HepG2 (cell line): Measurements from ENCODE around the gene ATRNL1. TPM values are rescaled to one million over a fixed set of nuclear protein-coding genes. Genes with fewer than 3 reads are reported as not detected.

Experiments
- ATAC-seq: fragments of 200-7000 bp; cut with Tn5 transposase; 3 replicates; pipeline ENCODE4 v1.9.1; 2020; ENCODE audit warnings: mild to moderate bottlenecking, moderate library complexity
- BruUV-seq: library from RNA; stranded (reverse); fragments of 400-500 nt; replicated peaks from 2 replicates; lab custom pipeline; 2021; lab: Mats Ljungman, UMichigan
- CTCF ChIA-PET: fragments of 300-600 bp; formaldehyde crosslinking; extraction: SDS; loops from one replicate; lab custom pipeline; 2021; ENCODE audit warnings: low total read pairs, inconsistent platforms, low intra/inter-chr PET ratio; lab: Yijun Ruan, JAX
- POLR2A ChIA-PET: fragments of 350-600 bp; sonication (Branson Sonifier 250); formaldehyde crosslinking; loops from one replicate; lab custom pipeline; 2020; ENCODE audit warnings: antibody characterized with exemption, inconsistent platforms; lab: Yijun Ruan, JAX
- DNase-seq: peaks from one replicate; pipeline ENCODE4 v3.0.0-alpha.2; 2015; ENCODE audit warnings: low spot score
- FAIRE-seq: peaks from 3 replicates; lab custom pipeline; 2011; peaks lifted over from hg19 to GRCh38; lab: Jason Lieb, UNC
- H2AFZ ChIP-seq: one replicate; pipeline ENCODE4 v1.6.1; 2011; ENCODE audit warnings: low read length, inconsistent platforms
- H3K27ac ChIP-seq: fragments of 300-600 bp; 3 replicates; pipeline ENCODE4 v1.8.0; 2011; ENCODE audit warnings: mixed run types, mild to moderate bottlenecking, mixed read lengths, low read length, inconsistent platforms; ENCODE audit not compliant: insufficient read depth; ENCODE audit errors: extremely low read length
- H3K27me3 ChIP-seq, 2 experiments: fragments of 200-600 bp in 1 of 2; 2 replicates in 1 of 2; 3 replicates in 1 of 2; pipeline versions ENCODE4 v1.6.0 to v1.8.0; 2011; ENCODE audit warnings: low read length in 2 of 2, mild to moderate bottlenecking in 2 of 2, moderate library complexity in 2 of 2, inconsistent platforms in 1 of 2; ENCODE audit not compliant: insufficient read depth in 2 of 2, control insufficient read depth in 1 of 2
- H3K36me3 ChIP-seq, 2 experiments: fragments of 200-600 bp in 1 of 2; replicated peaks in 1 of 2; 2 replicates in 1 of 2; 3 replicates in 1 of 2; pipeline versions ENCODE4 v1.5.1 to v1.8.0; 2011; ENCODE audit warnings: low read length in 2 of 2, inconsistent platforms in 1 of 2; ENCODE audit not compliant: insufficient read depth in 2 of 2, control insufficient read depth in 1 of 2
- H3K4me1 ChIP-seq: 2 replicates; pipeline ENCODE4 v1.5.1; 2012; ENCODE audit warnings: low read length, inconsistent platforms; ENCODE audit not compliant: insufficient read depth
- H3K4me2 ChIP-seq: 2 replicates; pipeline ENCODE4 v1.6.0; 2011; ENCODE audit warnings: low read depth, low read length, inconsistent platforms
- H3K4me3 ChIP-seq, 3 experiments: fragments of 200-600 bp in 1 of 3; sonication (generic), shearing (Covaris generic) in 1 of 3; replicated peaks in 1 of 3; 2 replicates each; pipeline ENCODE4 v1.5.1; 2011 to 2016; ENCODE audit warnings: low read length in 3 of 3, inconsistent platforms in 2 of 3, low read depth in 2 of 3, mild to moderate bottlenecking in 2 of 3, control low read depth in 1 of 3, mixed read lengths in 1 of 3; ENCODE audit not compliant: insufficient read depth in 1 of 3
- H3K79me2 ChIP-seq: one replicate; pipeline ENCODE4 v1.6.1; 2011; ENCODE audit warnings: low read length, inconsistent platforms; ENCODE audit not compliant: insufficient read depth
- H3K9ac ChIP-seq: 2 replicates; pipeline ENCODE4 v1.6.0; 2011; ENCODE audit warnings: mild to moderate bottlenecking, low read depth, low read length, inconsistent platforms; ENCODE audit not compliant: insufficient read depth
- H3K9me3 ChIP-seq: 2 replicates; pipeline ENCODE4 v1.5.1; 2012; ENCODE audit warnings: mild to moderate bottlenecking, low read length
- H4K20me1 ChIP-seq: 2 replicates; pipeline ENCODE4 v1.6.0; 2011; ENCODE audit warnings: inconsistent platforms, mild to moderate bottlenecking, low read length, moderate library complexity; ENCODE audit not compliant: insufficient read depth
- ARNTL ChIP-seq: sonication (generic); formaldehyde crosslinking; IDR thresholded peaks from 2 replicates; pipeline ENCODE4 v1.4.0; 2020; ENCODE audit warnings: mild to moderate bottlenecking, missing genetic modification reagents
- ATRX ChIP-seq: sonication (generic); formaldehyde crosslinking; IDR thresholded peaks from 2 replicates; pipeline ENCODE4 v1.4.0; 2020; ENCODE audit warnings: missing genetic modification reagents, borderline replicate concordance
- HNF4A ChIP-seq: sonication (generic); formaldehyde crosslinking; IDR thresholded peaks from 2 replicates; pipeline ENCODE4 v1.4.0; 2020; ENCODE audit warnings: missing genetic modification reagents
- HOXD1 ChIP-seq: sonication (generic); formaldehyde crosslinking; IDR thresholded peaks from 2 replicates; pipeline ENCODE4 v1.5.0; 2020; ENCODE audit warnings: missing genetic modification reagents
- LBX2 ChIP-seq: sonication (generic); formaldehyde crosslinking; IDR thresholded peaks from 2 replicates; pipeline ENCODE4 v1.5.0; 2020; ENCODE audit warnings: missing genetic modification reagents, mild to moderate bottlenecking, borderline replicate concordance
- NFKB2 ChIP-seq: sonication (generic); formaldehyde crosslinking; IDR thresholded peaks from 2 replicates; pipeline ENCODE4 v1.4.0; 2020; ENCODE audit warnings: missing genetic modification reagents, borderline replicate concordance
- RBM39 ChIP-seq: fragments of 200-400 bp; formaldehyde crosslinking; IDR thresholded peaks from one replicate; pipeline ENCODE4 v1.6.1; 2018; ENCODE audit warnings: antibody characterized with exemption, mild to moderate bottlenecking, low read depth, low read length; ENCODE audit not compliant: poor library complexity, severe bottlenecking
- THAP9 ChIP-seq: sonication (generic); formaldehyde crosslinking; IDR thresholded peaks from 2 replicates; pipeline ENCODE4; 2020; ENCODE audit warnings: missing genetic modification reagents, mild to moderate bottlenecking, borderline replicate concordance
- ZNF124 ChIP-seq: sonication (generic); formaldehyde crosslinking; IDR thresholded peaks from 2 replicates; pipeline ENCODE4 v1.4.0; 2020; ENCODE audit warnings: missing genetic modification reagents
- ZNF274 ChIP-seq: sonication (generic); formaldehyde crosslinking; IDR thresholded peaks from 2 replicates; pipeline ENCODE4 v1.5.1; 2020; ENCODE audit warnings: mild to moderate bottlenecking, missing genetic modification reagents
- ZNF761 ChIP-seq: sonication (generic); formaldehyde crosslinking; conservative IDR thresholded peaks from 2 replicates; pipeline ENCODE4 v1.4.0; 2020; ENCODE audit warnings: mild to moderate bottlenecking, missing genetic modification reagents
- ZSCAN22 ChIP-seq: sonication (generic); formaldehyde crosslinking; IDR thresholded peaks from 2 replicates; pipeline ENCODE4 v1.4.0; 2020; ENCODE audit warnings: mild to moderate bottlenecking, missing genetic modification reagents
- WGBS: methylation state at CpG from one replicate; pipeline ENCODE4 v1.1.6; 2017; ENCODE audit warnings: low lambda C conversion rate; 5-methylcytosine and 5-hydroxymethylcytosine counted together
- in situ Hi-C: cut with HindIII; loops from 2 replicates; pipeline ENCODE4 v1.10.0; 2017; ENCODE audit warnings: low pct_unique_long_range_greater_than_20kb; ENCODE audit not compliant: extremely low pct_ligation_motif_present
- intact Hi-C: fragments of 100-400 bp; cut with micrococcal nuclease; formaldehyde crosslinking; loops from one replicate; pipeline ENCODE4 v1.10.0; 2022; ENCODE audit not compliant: unreplicated experiment
- polyA plus RNA-seq, 8 experiments: library from polyadenylated mRNA; depleted of rRNA in 3 of 8; stranded (reverse) in 7 of 8; unstranded in 1 of 8; fragments of >200 nt; fragmentation: Illumina TruSeq in 4 of 8; extraction: Trizol in 4 of 8; gene quantifications; 2 replicates each; pipeline versions ENCODE4 v1.2.1 to v1.2.3, GENCODE V29; 2011 to 2016; ENCODE audit warnings: low read depth in 4 of 8, missing spikeins in 1 of 8, mixed read lengths in 1 of 8; ENCODE audit not compliant: insufficient read depth in 1 of 8
- total RNA-seq, 5 experiments: library from RNA; depleted of rRNA; stranded (reverse); fragments of >200 nt; fragmentation: Illumina TruSeq; extraction: Trizol; gene quantifications; 2 replicates each; pipeline ENCODE4 v1.2.3, GENCODE V29; 2016; ENCODE audit warnings: low read depth in 1 of 5

ATRNL1 gene
- total and polyA plus RNA-seq, 2 of the 13 experiments (the other 11 are each of a cell fraction or from before 2014, with no cell fraction given): 0.04 TPM; not detected in 1

GRCh38 chr10:115957012-115957399, 863.8 kb downstream of the ATRNL1 start:
- H3K27ac ChIP-seq: no peak overlapping the region
- no peak overlapping the region for H3K4me2 ChIP-seq
- H3K9ac ChIP-seq: no peak overlapping the region
- intact Hi-C loops: no loop called here
- 6% methylated on average over 2 of the region's 2 CpGs for WGBS
- TF ChIP-seq ZSCAN22 (CRISPR knock-in tag) (no peak), RBM39 (no peak), ZNF274 (CRISPR knock-in tag) (no peak), ZNF124 (CRISPR knock-in tag) (no peak), ZNF761 (no peak), THAP9 (CRISPR knock-in tag) (no peak), ATRX (CRISPR knock-in tag) (no peak), HNF4A (CRISPR knock-in tag) (no peak), LBX2 (CRISPR knock-in tag) (no peak), NFKB2 (CRISPR knock-in tag) (no peak), HOXD1 (no peak), ARNTL (no peak)
- TF ChIP-seq, all 625 proteins: peak for 0
- ChIA-PET CTCF (no interaction called here), POLR2A (no interaction called here)
- H2AFZ ChIP-seq: no peak overlapping the region
- H3K27me3 ChIP-seq: no peaks in the 10 kb centered on the region
- no peaks in the 10 kb centered on the region for H3K36me3 ChIP-seq
- no peak overlapping the region for H3K4me3 ChIP-seq
- FAIRE-seq (no peak), ATAC-seq (no peak), DNase-seq (no peak)
- in situ Hi-C loops: no loop called here
- H3K9me3 ChIP-seq: no peaks in the 10 kb centered on the region
- no peaks in the 10 kb centered on the region for H3K79me2 ChIP-seq
- H3K4me1 ChIP-seq: no peaks in the 10 kb centered on the region
- BruUV-seq: no TSS peak
- no peaks in the 10 kb centered on the region for H4K20me1 ChIP-seq
